Measurements from ENCODE around the gene BRD4. TPM values are rescaled to one million over a fixed set of nuclear protein-coding genes. Genes with fewer than 3 reads are reported as not detected.
A peak's percentile ranks its signal among the peaks of the same experiment; 100 is the strongest.

BRD4 gene
- total and polyA plus RNA-seq, 2 of the 13 experiments (the other 11 are each of a cell fraction or from before 2014, with no cell fraction given): 10.5 to 11.4 TPM

DNA sequence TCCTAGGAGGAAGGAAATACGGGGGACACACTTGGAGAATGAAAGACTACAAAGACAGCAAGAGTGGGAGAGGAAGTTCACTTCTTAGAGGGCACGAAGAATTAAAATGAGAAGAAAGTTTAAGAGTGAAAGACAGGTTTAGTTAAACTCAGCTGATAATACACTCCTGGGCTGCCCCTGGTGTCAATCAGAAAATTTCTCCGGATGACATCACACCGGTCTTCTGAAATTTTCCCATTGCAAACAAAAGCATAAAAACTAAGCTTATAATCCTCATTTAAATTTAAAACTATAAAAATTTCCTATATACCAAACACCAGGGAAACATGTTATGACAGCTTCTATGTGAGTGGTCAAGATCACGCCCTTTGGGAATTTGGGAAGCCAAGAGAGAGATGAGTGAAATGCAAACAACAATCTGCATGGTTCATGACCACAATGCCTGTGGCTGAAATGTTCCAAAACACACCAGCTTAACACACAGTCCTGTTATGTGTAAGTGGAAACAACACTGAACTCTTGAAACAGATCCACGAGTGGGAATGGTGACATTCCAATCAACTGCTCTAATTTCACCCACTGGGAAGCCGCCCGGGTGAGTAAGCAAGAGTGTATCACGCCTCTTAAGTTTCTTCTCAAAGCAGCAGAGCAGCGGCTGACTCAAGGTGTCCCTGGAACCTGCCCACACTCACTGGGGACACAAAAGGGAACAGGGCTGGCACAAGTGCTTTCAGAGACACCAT, 49.0 kb downstream of the BRD4 start (continued):
- TF ChIP-seq, protein P1, sequence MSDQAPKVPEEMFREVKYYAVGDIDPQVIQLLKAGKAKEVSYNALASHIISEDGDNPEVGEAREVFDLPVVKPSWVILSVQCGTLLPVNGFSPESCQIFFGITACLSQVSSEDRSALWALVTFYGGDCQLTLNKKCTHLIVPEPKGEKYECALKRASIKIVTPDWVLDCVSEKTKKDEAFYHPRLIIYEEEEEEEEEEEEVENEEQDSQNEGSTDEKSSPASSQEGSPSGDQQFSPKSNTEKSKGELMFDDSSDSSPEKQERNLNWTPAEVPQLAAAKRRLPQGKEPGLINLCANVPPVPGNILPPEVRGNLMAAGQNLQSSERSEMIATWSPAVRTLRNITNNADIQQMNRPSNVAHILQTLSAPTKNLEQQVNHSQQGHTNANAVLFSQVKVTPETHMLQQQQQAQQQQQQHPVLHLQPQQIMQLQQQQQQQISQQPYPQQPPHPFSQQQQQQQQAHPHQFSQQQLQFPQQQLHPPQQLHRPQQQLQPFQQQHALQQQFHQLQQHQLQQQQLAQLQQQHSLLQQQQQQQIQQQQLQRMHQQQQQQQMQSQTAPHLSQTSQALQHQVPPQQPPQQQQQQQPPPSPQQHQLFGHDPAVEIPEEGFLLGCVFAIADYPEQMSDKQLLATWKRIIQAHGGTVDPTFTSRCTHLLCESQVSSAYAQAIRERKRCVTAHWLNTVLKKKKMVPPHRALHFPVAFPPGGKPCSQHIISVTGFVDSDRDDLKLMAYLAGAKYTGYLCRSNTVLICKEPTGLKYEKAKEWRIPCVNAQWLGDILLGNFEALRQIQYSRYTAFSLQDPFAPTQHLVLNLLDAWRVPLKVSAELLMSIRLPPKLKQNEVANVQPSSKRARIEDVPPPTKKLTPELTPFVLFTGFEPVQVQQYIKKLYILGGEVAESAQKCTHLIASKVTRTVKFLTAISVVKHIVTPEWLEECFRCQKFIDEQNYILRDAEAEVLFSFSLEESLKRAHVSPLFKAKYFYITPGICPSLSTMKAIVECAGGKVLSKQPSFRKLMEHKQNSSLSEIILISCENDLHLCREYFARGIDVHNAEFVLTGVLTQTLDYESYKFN (CRISPR knock-in tag; conservative IDR thresholded peaks at IDR 0.05): no peak
- TF ChIP-seq HNF4G (IDR thresholded peaks at IDR 0.05; ENCODE audit: borderline replicate concordance, low read depth, low read length): no peak
- no peak for TF ChIP-seq HNF4G (CRISPR knock-in tag; IDR thresholded peaks at IDR 0.05; ENCODE audit: borderline replicate concordance, low read depth)

- Histone ChIP-seq H4K20me1 (ENCODE audit: insufficient read depth, low read length) (peaks cover 96% of the 10 kb centered on the region), H3K4me1 (ENCODE audit: insufficient read depth, low read length) (peaks cover 94% of the 10 kb centered on the region), H2AFZ (ENCODE audit: low read length) (no peak overlapping the region), H3K36me3 (replicated peaks in 1 of 2; ENCODE audit: control insufficient read depth in 1 of 2, insufficient read depth in 2 of 2, low read length in 2 of 2) (peaks cover 0 to 11% of the 10 kb centered on the region in 2 experiments; a peak in 3 of 5 replicates), H3K27me3 (ENCODE audit: control insufficient read depth in 1 of 2, insufficient read depth in 2 of 2, low read length in 2 of 2) (no peaks in the 10 kb centered on the region), H3K79me2 (ENCODE audit: insufficient read depth, low read length) (peaks cover 99% of the 10 kb centered on the region), H3K9me3 (ENCODE audit: low read length) (no peaks in the 10 kb centered on the region), H3K4me2 (ENCODE audit: low read depth, low read length) (no peak overlapping the region; the same call in 1 of the 2 replicates), H3K27ac (ENCODE audit: extremely low read length, insufficient read depth, low read length) (peak overlapping the region; percentile 70), H3K9ac (ENCODE audit: insufficient read depth, low read depth, low read length) (no peak overlapping the region), H3K4me3 (replicated peaks in 1 of 3; ENCODE audit: insufficient read depth in 1 of 3, low read depth in 2 of 3, low read length in 3 of 3) (no peak overlapping the region)
- no TSS peak for BruUV-seq (replicated peaks)
- no peak for DNase-seq (ENCODE audit: low spot score)
- intact Hi-C loops (cut with micrococcal nuclease; ENCODE audit: unreplicated experiment): loop anchor here (10.0 kb wide), 1 partner anchor 92 kb away; the partner anchor contains the start of gene AKAP8
- TF ChIP-seq ZNF326 (CRISPR knock-in tag; IDR thresholded peaks at IDR 0.05; ENCODE audit: borderline replicate concordance) (no peak), HCFC1 (IDR thresholded peaks at IDR 0.05; ENCODE audit: low read depth, low read length) (no peak), ZBTB25 (CRISPR knock-in tag; IDR thresholded peaks at IDR 0.05) (no peak), SNRNP70 (IDR thresholded peaks at IDR 0.05; ENCODE audit: low read depth, low read length) (no peak), FOXM1 (CRISPR knock-in tag; IDR thresholded peaks at IDR 0.05) (no peak), SOX6 (IDR thresholded peaks at IDR 0.05) (no peak), SOX6 (CRISPR knock-in tag; IDR thresholded peaks at IDR 0.05) (no peak), POLR2G (IDR thresholded peaks at IDR 0.05; ENCODE audit: low read depth, low read length) (no peak), GPN1 (CRISPR knock-in tag; IDR thresholded peaks at IDR 0.05; ENCODE audit: borderline replicate concordance) (no peak), ZNF75D (CRISPR knock-in tag; IDR thresholded peaks at IDR 0.05; ENCODE audit: borderline replicate concordance) (no peak)
- CTCF ChIA-PET (ENCODE audit: low intra/inter-chr PET ratio, low total read pairs): no interaction called here
- WGBS (ENCODE audit: low lambda C conversion rate): 75% methylated on average over 1 of the region's 1 CpG
- POLR2A ChIA-PET: interaction anchor here (6.6 kb wide), 1 partner anchor 15 kb away, joined by 54 read pairs; no protein-coding TSS in a partner anchor
- ATAC-seq: no peak
- in situ Hi-C loops (cut with HindIII; ENCODE audit: extremely low pct_ligation_motif_present, low pct_unique_long_range_greater_than_20kb): no loop called here
- no peak for FAIRE-seq
Observed at GRCh38 chr19:15282311-15282705, 50.0 kb downstream of the BRD4 start.
